HepG2 (cell line): ENCODE measurements around the gene VAC14. TPM values are rescaled to one million over a fixed set of nuclear protein-coding genes. Genes with fewer than 3 reads are reported as not detected.
A peak's percentile ranks its signal among the peaks of the same experiment; 100 is the strongest.

Experiments used
- ARID3A ChIP-seq: IDR thresholded peaks from 2 replicates; pipeline ENCODE4 v1.6.1; 2012; ENCODE audit warnings: low read depth, low read length, improper control_type of control experiment
- ARID4A ChIP-seq: sonication (generic); formaldehyde crosslinking; IDR thresholded peaks from 2 replicates; pipeline ENCODE4 v1.5.0; 2020; ENCODE audit warnings: mild to moderate bottlenecking, missing genetic modification reagents, borderline replicate concordance
- ATF5 ChIP-seq: sonication (generic); formaldehyde crosslinking; IDR thresholded peaks from 2 replicates; pipeline ENCODE4 v1.4.0; 2020; ENCODE audit warnings: mild to moderate bottlenecking, low read depth, missing genetic modification reagents
- BRD4 ChIP-seq: sonication (generic); formaldehyde crosslinking; IDR thresholded peaks from 2 replicates; pipeline ENCODE4 v1.4.0; 2020; ENCODE audit warnings: missing genetic modification reagents
- FLYWCH1 ChIP-seq: sonication (generic); formaldehyde crosslinking; IDR thresholded peaks from 2 replicates; pipeline ENCODE4 v1.8.1; 2023; ENCODE audit warnings: mild to moderate bottlenecking, missing genetic modification reagents
- GPBP1L1 ChIP-seq: sonication (generic); formaldehyde crosslinking; IDR thresholded peaks from 2 replicates; pipeline ENCODE4 v1.5.0; 2020; ENCODE audit warnings: mild to moderate bottlenecking, missing genetic modification reagents
- MED1 ChIP-seq: sonication (generic); formaldehyde crosslinking; IDR thresholded peaks from 2 replicates; pipeline ENCODE4 v1.4.0; 2020; ENCODE audit warnings: missing genetic modification reagents
- MXD4 ChIP-seq: IDR thresholded peaks from 2 replicates; pipeline ENCODE4 v1.6.1; 2016; ENCODE audit warnings: mild to moderate bottlenecking, missing biosample characterization, missing genetic modification reagents
- MYC ChIP-seq: sonication (generic); formaldehyde crosslinking; IDR thresholded peaks from 2 replicates; pipeline ENCODE4 v1.9.0; 2021; ENCODE audit warnings: missing genetic modification reagents, borderline replicate concordance
- TBX2 ChIP-seq: sonication (generic); formaldehyde crosslinking; IDR thresholded peaks from 2 replicates; pipeline ENCODE4 v1.5.0; 2020; ENCODE audit warnings: missing genetic modification reagents, mild to moderate bottlenecking, borderline replicate concordance
- TERF1 ChIP-seq: sonication (generic); formaldehyde crosslinking; IDR thresholded peaks from 2 replicates; pipeline ENCODE4 v1.8.0; 2022; ENCODE audit warnings: mild to moderate bottlenecking, missing genetic modification reagents, moderate library complexity
- ZBTB25 ChIP-seq: IDR thresholded peaks from 2 replicates; pipeline ENCODE4 v1.6.1; 2018; ENCODE audit warnings: missing genetic modification reagents
- ZNF276 ChIP-seq: sonication (generic); formaldehyde crosslinking; IDR thresholded peaks from 2 replicates; pipeline ENCODE4 v1.4.0; 2020; ENCODE audit warnings: mild to moderate bottlenecking, low read depth, missing genetic modification reagents
- ZNF562 ChIP-seq: sonication (generic); formaldehyde crosslinking; IDR thresholded peaks from 2 replicates; pipeline ENCODE4 v1.8.0; 2022; ENCODE audit warnings: missing genetic modification reagents, borderline replicate concordance
- ZNF740 ChIP-seq: sonication (generic); formaldehyde crosslinking; IDR thresholded peaks from 2 replicates; pipeline ENCODE4 v1.4.0; 2020; ENCODE audit warnings: missing genetic modification reagents
- polyA plus RNA-seq, 8 experiments: library from polyadenylated mRNA; depleted of rRNA in 3 of 8; stranded (reverse) in 7 of 8; unstranded in 1 of 8; fragments of >200 nt; fragmentation: Illumina TruSeq in 4 of 8; extraction: Trizol in 4 of 8; gene quantifications; 2 replicates each; pipeline versions ENCODE4 v1.2.1 to v1.2.3, GENCODE V29; 2011 to 2016; ENCODE audit warnings: low read depth in 4 of 8, missing spikeins in 1 of 8, mixed read lengths in 1 of 8; ENCODE audit not compliant: insufficient read depth in 1 of 8
- total RNA-seq, 5 experiments: library from RNA; depleted of rRNA; stranded (reverse); fragments of >200 nt; fragmentation: Illumina TruSeq; extraction: Trizol; gene quantifications; 2 replicates each; pipeline ENCODE4 v1.2.3, GENCODE V29; 2016; ENCODE audit warnings: low read depth in 1 of 5

Gene VAC14
- total and polyA plus RNA-seq, 2 of the 13 experiments (the other 11 are each of a cell fraction or from before 2014, with no cell fraction given): 23.5 to 24.6 TPM

GRCh38 chr16:70746708-70747424 is 54.1 kb downstream of the VAC14 start (continued):
- TF ChIP-seq ARID3A: peak; percentile 77
- no peak for TF ChIP-seq FLYWCH1 (CRISPR knock-in tag)
- TF ChIP-seq MED1 (CRISPR knock-in tag): peak; percentile 92
- TF ChIP-seq BRD4 (CRISPR knock-in tag): peak; percentile 88
- TF ChIP-seq ZNF562 (CRISPR knock-in tag): no peak
- TF ChIP-seq MXD4 (CRISPR knock-in tag): no peak
- TF ChIP-seq ZBTB25 (CRISPR knock-in tag): peak; percentile 59
- TF ChIP-seq GPBP1L1: no peak
- no peak for TF ChIP-seq TERF1 (CRISPR knock-in tag)
- peak; percentile 75 for TF ChIP-seq MYC (CRISPR knock-in tag)
- TF ChIP-seq ARID4A (CRISPR knock-in tag): peak; percentile 88; the same call in 1 of the 2 replicates
- peak; percentile 94 for TF ChIP-seq TBX2
- peak; percentile 25; the same call in 1 of the 2 replicates for TF ChIP-seq ATF5
- TF ChIP-seq ZNF276: no peak; the same call in 1 of the 2 replicates
- TF ChIP-seq ZNF740 (CRISPR knock-in tag): no peak; the same call in 1 of the 2 replicates
